Suprapubic skin (tissue), 4 donors: ENCODE data around the gene TYMP. TPM values are rescaled to one million over a fixed set of nuclear protein-coding genes. Genes with fewer than 3 reads are reported as not detected.

Experiments
- DNase-seq, 2 donors: peaks; one replicate each; pipeline ENCODE4 v3.0.0-alpha.2; 2019; ENCODE audit warnings: low spot score in 2 of 2
- H3K27ac ChIP-seq: fragments of 200-600 bp; sonication (generic); one replicate; pipeline ENCODE4 v1.5.1; 2019
- H3K27me3 ChIP-seq: fragments of 200-600 bp; sonication (generic); one replicate; pipeline ENCODE4 v1.5.1; 2019
- H3K36me3 ChIP-seq: fragments of 200-600 bp; sonication (generic); one replicate; pipeline ENCODE4 v1.5.1; 2019
- H3K4me1 ChIP-seq: fragments of 200-600 bp; sonication (generic); one replicate; pipeline ENCODE4 v1.5.1; 2019
- H3K4me3 ChIP-seq: fragments of 200-600 bp; sonication (generic); one replicate; pipeline ENCODE4 v1.5.1; 2019; ENCODE audit warnings: mild to moderate bottlenecking
- H3K9me3 ChIP-seq: fragments of 200-600 bp; sonication (generic); one replicate; pipeline ENCODE4 v1.5.1; 2019
- CTCF ChIP-seq, 2 donors: fragments of 200-600 bp in 1 of 2; fragments of 450-650 bp in 1 of 2; sonication (generic) in 1 of 2; IDR thresholded peaks; one replicate each; pipeline ENCODE4 v1.5.1; 2016 to 2019; ENCODE audit warnings: antibody characterized with exemption in 2 of 2, mild to moderate bottlenecking in 1 of 2, moderate library complexity in 1 of 2
- EP300 ChIP-seq: sonication (generic); formaldehyde crosslinking; IDR thresholded peaks from one replicate; pipeline ENCODE4 v1.6.1; 2017; ENCODE audit warnings: antibody characterized with exemption
- POLR2A ChIP-seq, 2 donors: fragments of 450-650 bp; IDR thresholded peaks; one replicate each; pipeline ENCODE4 v1.6.1; 2017; ENCODE audit warnings: antibody characterized with exemption in 2 of 2, mild to moderate bottlenecking in 2 of 2, moderate library complexity in 2 of 2
- POLR2AphosphoS5 ChIP-seq, 3 donors: sonication (generic); formaldehyde crosslinking; IDR thresholded peaks; one replicate each; pipeline ENCODE4 v1.6.1; 2017; ENCODE audit warnings: antibody characterized with exemption in 3 of 3
- WGBS: methylation state at CpG from one replicate; pipeline ENCODE4 v1.1.5; 2018; 5-methylcytosine and 5-hydroxymethylcytosine counted together
- total RNA-seq, 4 donors: library from RNA; depleted of rRNA; stranded (reverse); fragments of >200 nt; gene quantifications; one replicate each; pipeline ENCODE4 v1.1.0, GENCODE V29; 2016

The TYMP gene
- total RNA-seq, 4 donors from 2014 or later, result 23.6 to 46.9 (median 30.8) TPM

GRCh38 chr22:50516891-50517290 is 12.9 kb downstream of the TYMP start:
- 90% methylated on average over 16 of the region's 16 CpGs for WGBS
- no peaks in the 10 kb centered on the region for H3K27me3 ChIP-seq
- H3K9me3 ChIP-seq, result no peaks in the 10 kb centered on the region
- peaks cover 11% of the 10 kb centered on the region for H3K4me1 ChIP-seq
- H3K36me3 ChIP-seq, result peaks cover 61% of the 10 kb centered on the region
- no peak for DNase-seq
- no peak overlapping the region for H3K27ac ChIP-seq
- TF ChIP-seq CTCF (IDR thresholded peaks at IDR 0.05), result no peak
- TF ChIP-seq POLR2AphosphoS5 (IDR thresholded peaks at IDR 0.05), result no peak
- no peak for TF ChIP-seq POLR2A (IDR thresholded peaks at IDR 0.05)
- no peak for TF ChIP-seq EP300
- no peak overlapping the region for H3K4me3 ChIP-seq

- Histone ChIP-seq H3K4me1 (peaks cover 14% of the 10 kb centered on the region), H3K36me3 (peaks cover 58% of the 10 kb centered on the region), H3K27ac (no peak overlapping the region), H3K27me3 (no peaks in the 10 kb centered on the region), H3K9me3 (no peaks in the 10 kb centered on the region), H3K4me3 (no peak overlapping the region)
- TF ChIP-seq EP300 (no peak), POLR2AphosphoS5 (IDR thresholded peaks at IDR 0.05) (no peak), CTCF (IDR thresholded peaks at IDR 0.05) (no peak), POLR2A (IDR thresholded peaks at IDR 0.05) (no peak)
- no peak for DNase-seq
- WGBS, result 66% methylated on average over 7 of the region's 8 CpGs
Observed at GRCh38 chr22:50516068-50516467, 13.7 kb downstream of the TYMP start.

GRCh38 chr22:50513175-50513574 is 16.6 kb downstream of the TYMP start:
- Histone ChIP-seq H3K4me3 (no peak overlapping the region), H3K4me1 (peaks cover 29% of the 10 kb centered on the region), H3K27me3 (no peaks in the 10 kb centered on the region), H3K36me3 (peaks cover 35% of the 10 kb centered on the region), H3K9me3 (no peaks in the 10 kb centered on the region), H3K27ac (no peak overlapping the region)
- 91% methylated on average over 5 of the region's 15 CpGs for WGBS
- no peak for TF ChIP-seq EP300
- no peak for TF ChIP-seq POLR2AphosphoS5 (IDR thresholded peaks at IDR 0.05)
- no peak for TF ChIP-seq CTCF (IDR thresholded peaks at IDR 0.05)
- no peak for TF ChIP-seq POLR2A (IDR thresholded peaks at IDR 0.05)
- no peak for DNase-seq

GRCh38 chr22:50508897-50509296 is 20.9 kb downstream of the TYMP start:
- H3K27ac ChIP-seq, result peak overlapping the region; percentile 86
- no peak for DNase-seq
- no peaks in the 10 kb centered on the region for H3K9me3 ChIP-seq
- H3K36me3 ChIP-seq, result peaks cover 29% of the 10 kb centered on the region
- peak overlapping the region; percentile 66 for H3K4me3 ChIP-seq
- H3K27me3 ChIP-seq, result no peaks in the 10 kb centered on the region
- no peak for TF ChIP-seq EP300
- TF ChIP-seq POLR2AphosphoS5 (IDR thresholded peaks at IDR 0.05), result no peak
- no peak for TF ChIP-seq POLR2A (IDR thresholded peaks at IDR 0.05)
- no peak for TF ChIP-seq CTCF (IDR thresholded peaks at IDR 0.05)
- 10% methylated on average over 3 of the region's 3 CpGs for WGBS
- H3K4me1 ChIP-seq, result peaks cover 49% of the 10 kb centered on the region

- H3K27me3 ChIP-seq, result no peaks in the 10 kb centered on the region
- TF ChIP-seq CTCF (IDR thresholded peaks at IDR 0.05) (no peak), EP300 (no peak), POLR2AphosphoS5 (IDR thresholded peaks at IDR 0.05) (peak; percentile 37 to 98 (median 96)), POLR2A (IDR thresholded peaks at IDR 0.05) (peak in 1 of 2 donors; percentile 64)
- H3K4me3 ChIP-seq, result peak within 1 kb of the TSS; percentile 81
- H3K4me1 ChIP-seq, result peaks cover 49% of the 10 kb centered on the region
- DNase-seq, result peak; percentile 97 to 98
- peak within 1 kb of the TSS; percentile 86 for H3K27ac ChIP-seq
- H3K9me3 ChIP-seq, result no peaks in the 10 kb centered on the region
- H3K36me3 ChIP-seq, result peaks cover 34% of the 10 kb centered on the region
- WGBS, result 1% methylated on average over 45 of the region's 76 CpGs
Observed at GRCh38 chr22:50507991-50508884, 21.6 kb downstream of the TYMP start, which contains the start of gene NCAPH2. TSS of gene NCAPH2 (plus strand) at chr22:50508224. CDS start at chr22:50508338, 114 bp downstream.
